IMR-90 (cell line): ENCODE data around the gene LRRN2. TPM values are rescaled to one million over a fixed set of nuclear protein-coding genes. Genes with fewer than 3 reads are reported as not detected.

Experiments
- ATAC-seq: fragments of 200-7000 bp; cut with Tn5 transposase; 2 replicates; pipeline ENCODE4 v1.9.1; 2020; ENCODE audit warnings: low read depth, mild to moderate bottlenecking, moderate library complexity
- BruUV-seq: library from RNA; stranded (reverse); fragments of 400-500 nt; replicated peaks from 2 replicates; lab custom pipeline; 2021; lab: Mats Ljungman, UMichigan
- CTCF ChIA-PET: fragments of 300-600 bp; formaldehyde crosslinking; extraction: SDS; loops from one replicate; lab custom pipeline; 2021; ENCODE audit warnings: antibody characterized with exemption; lab: Yijun Ruan, JAX
- POLR2A ChIA-PET: fragments of 300-600 bp; sonication (Branson Sonifier 250); formaldehyde crosslinking; loops from one replicate; lab custom pipeline; 2022; ENCODE audit warnings: antibody characterized with exemption; ENCODE audit not compliant: unreplicated experiment; lab: Charles Lee
- DNase-seq: peaks from one replicate; pipeline ENCODE4 v3.0.0; 2013
- H2AFZ ChIP-seq: replicated peaks from 2 replicates; pipeline ENCODE3; 2013; ENCODE audit warnings: low read length, mild to moderate bottlenecking; ENCODE audit not compliant: poor library complexity
- H2AK5ac ChIP-seq: 2 replicates; pipeline ENCODE4 v1.6.1; 2013; ENCODE audit warnings: low read depth, low read length, inconsistent platforms
- H2AK9ac ChIP-seq: replicated peaks from 2 replicates; pipeline ENCODE3; 2013; ENCODE audit warnings: mild to moderate bottlenecking, low read depth, low read length, moderate library complexity; ENCODE audit not compliant: poor library complexity
- H2BK120ac ChIP-seq: 2 replicates; pipeline ENCODE4 v1.6.1; 2013; ENCODE audit warnings: low read depth, low read length, inconsistent platforms
- H2BK15ac ChIP-seq: 3 replicates; pipeline ENCODE4 v1.6.1; 2013; ENCODE audit warnings: low read depth, low read length, inconsistent platforms
- H2BK20ac ChIP-seq: 2 replicates; pipeline ENCODE4 v1.6.1; 2013; ENCODE audit warnings: low read depth, mild to moderate bottlenecking, inconsistent platforms, low read length, moderate library complexity
- H2BK5ac ChIP-seq: 2 replicates; pipeline ENCODE4 v1.6.1; 2013; ENCODE audit warnings: mild to moderate bottlenecking, low read depth, low read length, inconsistent platforms; ENCODE audit not compliant: poor library complexity, severe bottlenecking
- H3K14ac ChIP-seq: replicated peaks from 2 replicates; pipeline ENCODE4 v1.6.1; 2013; ENCODE audit warnings: low read depth, low read length, inconsistent platforms
- H3K18ac ChIP-seq: 2 replicates; pipeline ENCODE4 v1.6.1; 2013; ENCODE audit warnings: low read depth, low read length, control low read depth
- H3K23ac ChIP-seq: 2 replicates; pipeline ENCODE4 v1.6.1; 2013; ENCODE audit warnings: low read depth, low read length, inconsistent platforms
- H3K27ac ChIP-seq: 2 replicates; pipeline ENCODE4 v1.5.1; 2013; ENCODE audit warnings: mild to moderate bottlenecking, control low read depth, low read length; ENCODE audit not compliant: insufficient read depth
- H3K27me3 ChIP-seq: 2 replicates; pipeline ENCODE4 v1.6.1; 2013; ENCODE audit warnings: low read length; ENCODE audit not compliant: control insufficient read depth, insufficient read depth
- H3K36me3 ChIP-seq: 2 replicates; pipeline ENCODE4 v1.6.1; 2013; ENCODE audit warnings: low read length, mixed read lengths; ENCODE audit not compliant: control insufficient read depth, insufficient read depth
- H3K4ac ChIP-seq: 2 replicates; pipeline ENCODE4 v1.6.1; 2013; ENCODE audit warnings: low read depth, low read length, inconsistent platforms
- H3K4me1 ChIP-seq: 2 replicates; pipeline ENCODE4 v1.6.1; 2013; ENCODE audit warnings: low read length, mixed read lengths; ENCODE audit not compliant: control insufficient read depth, insufficient read depth
- H3K4me2 ChIP-seq: 2 replicates; pipeline ENCODE4 v1.6.1; 2013; ENCODE audit warnings: low read depth, mild to moderate bottlenecking, control low read depth, low read length, moderate library complexity
- H3K4me3 ChIP-seq: 2 replicates; pipeline ENCODE4 v1.5.1; 2013; ENCODE audit warnings: low read depth, mild to moderate bottlenecking, control low read depth, low read length, moderate library complexity; ENCODE audit not compliant: insufficient read depth
- H3K56ac ChIP-seq: 2 replicates; pipeline ENCODE4 v1.6.1; 2013; ENCODE audit warnings: low read length, inconsistent platforms; ENCODE audit not compliant: insufficient read depth; ENCODE audit errors: extremely low read depth
- H3K79me1 ChIP-seq, 2 experiments: 2 replicates each; pipeline ENCODE4 v1.6.1; 2013; ENCODE audit warnings: low read length in 2 of 2, inconsistent platforms in 1 of 2, low read depth in 1 of 2
- H3K9ac ChIP-seq: 2 replicates; pipeline ENCODE4 v1.6.1; 2013; ENCODE audit warnings: low read depth, low read length, control low read depth
- H3K9me1 ChIP-seq: 2 replicates; pipeline ENCODE4 v1.6.1; 2013; ENCODE audit warnings: low read length, inconsistent platforms; ENCODE audit not compliant: insufficient read depth
- H3K9me3 ChIP-seq: 2 replicates; pipeline ENCODE4 v1.6.1; 2013; ENCODE audit warnings: low read length; ENCODE audit not compliant: control insufficient read depth, insufficient read depth
- H4K20me1 ChIP-seq: 2 replicates; pipeline ENCODE4 v1.6.1; 2013; ENCODE audit warnings: low read length, inconsistent platforms; ENCODE audit not compliant: insufficient read depth
- H4K5ac ChIP-seq: 2 replicates; pipeline ENCODE4 v1.6.1; 2013; ENCODE audit warnings: mild to moderate bottlenecking, low read depth, low read length, control low read depth
- H4K8ac ChIP-seq, 2 experiments: 2 replicates each; pipeline ENCODE4 v1.6.1; 2013; ENCODE audit warnings: low read depth in 2 of 2, low read length in 2 of 2, control low read depth in 1 of 2, inconsistent platforms in 1 of 2
- H4K91ac ChIP-seq: 2 replicates; pipeline ENCODE4 v1.6.1; 2013; ENCODE audit warnings: low read depth, low read length, inconsistent platforms; ENCODE audit not compliant: insufficient read depth
- BHLHE40 ChIP-seq: fragments of 150-350 bp; IDR thresholded peaks from 2 replicates; pipeline ENCODE4 v1.6.1; 2016; ENCODE audit warnings: mild to moderate bottlenecking, low read depth, low read length
- CHD1 ChIP-seq: IDR thresholded peaks from 2 replicates; pipeline ENCODE4 v1.6.1; 2012; ENCODE audit warnings: low read depth, low read length, improper control_type of control experiment
- FOS ChIP-seq: fragments of 150-350 bp; IDR thresholded peaks from 2 replicates; pipeline ENCODE4 v1.6.1; 2016; ENCODE audit warnings: low read depth, low read length
- MAFK ChIP-seq: IDR thresholded peaks from 2 replicates; pipeline ENCODE4 v1.6.1; 2012; ENCODE audit warnings: low read depth, low read length, improper control_type of control experiment
- POLR2A ChIP-seq: IDR thresholded peaks from 2 replicates; pipeline ENCODE4 v1.6.1; 2012; ENCODE audit warnings: mild to moderate bottlenecking, low read depth, low read length
- RCOR1 ChIP-seq: IDR thresholded peaks from 2 replicates; pipeline ENCODE4 v1.6.1; 2012; ENCODE audit warnings: mild to moderate bottlenecking, low read length, improper control_type of control experiment; ENCODE audit not compliant: insufficient replicate concordance
- RFX5 ChIP-seq: IDR thresholded peaks from 2 replicates; pipeline ENCODE4 v1.8.0; 2012; ENCODE audit warnings: low read depth, mild to moderate bottlenecking, low read length, moderate library complexity
- SMC3 ChIP-seq: fragments of 150-350 bp; IDR thresholded peaks from 2 replicates; pipeline ENCODE4 v1.6.1; 2016; ENCODE audit warnings: low read depth, mild to moderate bottlenecking, antibody characterized with exemption, low read length, moderate library complexity
- WGBS, 2 experiments: methylation state at CpG; one replicate each; pipeline versions ENCODE4 v1.1.5 to v1.1.7; 2013; ENCODE audit warnings: missing lambda C conversion rate in 2 of 2; ENCODE audit not compliant: insufficient read length in 1 of 2; ENCODE audit errors: extremely low coverage in 2 of 2; 5-methylcytosine and 5-hydroxymethylcytosine counted together
- dilution Hi-C: fragments of 300-500 bp; cut with HindIII; formaldehyde crosslinking; loops from one replicate; pipeline ENCODE4 v1.14.3; 2018; ENCODE audit warnings: low sequenced_read_pairs; ENCODE audit not compliant: unreplicated experiment
- in situ Hi-C: fragments of 300-500 bp; cut with MboI; formaldehyde crosslinking; loops from 3 replicates; pipeline ENCODE4 v1.14.3; 2019; ENCODE audit warnings: low sequenced_read_pairs, inconsistent platforms, mixed read lengths
- intact Hi-C: fragments of 100-400 bp; cut with micrococcal nuclease; formaldehyde crosslinking; loops from 2 replicates; pipeline ENCODE4 v1.10.0; 2022
- polyA plus RNA-seq, 3 experiments: library from polyadenylated mRNA; depleted of rRNA; stranded (reverse); fragments of >200 nt; gene quantifications; 2 replicates each; pipeline ENCODE4 v1.2.3, GENCODE V29; 2012; ENCODE audit warnings: low replicate concordance in 1 of 3
- total RNA-seq: library from RNA; depleted of rRNA; stranded (reverse); fragments of >200 nt; gene quantifications from 2 replicates; pipeline ENCODE4 v1.2.3, GENCODE V29; 2012
- TF ChIP-seq, protein P1 (sequence below): conservative IDR thresholded peaks from 2 replicates; pipeline ENCODE4 v1.5.1; 2012; ENCODE audit warnings: mild to moderate bottlenecking, low read depth, low read length, improper control_type of control experiment
- TF ChIP-seq, protein P2 (sequence below): fragments of 150-350 bp; IDR thresholded peaks from 2 replicates; pipeline ENCODE4 v1.6.1; 2017; ENCODE audit warnings: mild to moderate bottlenecking, antibody characterized with exemption, low read length, low read depth

The LRRN2 gene
- total and polyA plus RNA-seq, 2 of the 4 experiments (the other 2 are of a cell fraction), result not detected

DNA sequence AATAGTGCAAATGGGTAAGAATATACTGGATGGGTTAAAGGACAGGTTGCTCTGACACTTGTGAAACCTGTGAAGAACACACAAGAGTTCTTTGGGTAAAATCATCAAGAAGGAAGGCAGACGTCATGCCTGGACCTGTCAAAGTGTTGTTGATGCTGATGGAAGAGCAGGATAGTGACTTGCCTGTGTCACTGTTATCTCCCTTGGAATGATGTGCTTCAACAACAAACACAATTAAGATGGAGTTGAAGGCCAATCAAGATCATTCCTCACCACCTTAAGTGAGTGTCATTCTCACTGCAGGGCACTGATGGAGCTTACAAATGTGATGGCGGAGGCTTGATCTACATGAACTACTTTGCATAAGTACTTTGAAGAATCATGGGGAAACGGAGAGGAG lies 73.2 kb downstream of the LRRN2 start:
- no peak overlapping the region for H4K8ac ChIP-seq
- DNase-seq, result no peak
- H3K79me1 ChIP-seq, result no peaks in the 10 kb centered on the region
- H4K5ac ChIP-seq, result no peak overlapping the region
- H4K20me1 ChIP-seq, result no peaks in the 10 kb centered on the region
- H3K9ac ChIP-seq, result no peak overlapping the region
- no peak overlapping the region for H4K91ac ChIP-seq
- no peaks in the 10 kb centered on the region for H3K4me1 ChIP-seq
- no peak overlapping the region for H3K4me3 ChIP-seq
- BruUV-seq, result no TSS peak
- H2AK5ac ChIP-seq, result no peak overlapping the region
- H3K4ac ChIP-seq, result no peak overlapping the region
- dilution Hi-C loops, result no loop called here
- in situ Hi-C loops, result no loop called here
- H2AK9ac ChIP-seq, result no peak overlapping the region
- no peak overlapping the region for H2BK120ac ChIP-seq
- no peak for ATAC-seq
- no peak overlapping the region for H3K4me2 ChIP-seq
- TF ChIP-seq CHD1 (no peak), RFX5 (no peak), POLR2A (no peak), FOS (no peak), RCOR1 (no peak), SMC3 (no peak), MAFK (no peak), BHLHE40 (no peak)
- TF ChIP-seq, protein P1, sequence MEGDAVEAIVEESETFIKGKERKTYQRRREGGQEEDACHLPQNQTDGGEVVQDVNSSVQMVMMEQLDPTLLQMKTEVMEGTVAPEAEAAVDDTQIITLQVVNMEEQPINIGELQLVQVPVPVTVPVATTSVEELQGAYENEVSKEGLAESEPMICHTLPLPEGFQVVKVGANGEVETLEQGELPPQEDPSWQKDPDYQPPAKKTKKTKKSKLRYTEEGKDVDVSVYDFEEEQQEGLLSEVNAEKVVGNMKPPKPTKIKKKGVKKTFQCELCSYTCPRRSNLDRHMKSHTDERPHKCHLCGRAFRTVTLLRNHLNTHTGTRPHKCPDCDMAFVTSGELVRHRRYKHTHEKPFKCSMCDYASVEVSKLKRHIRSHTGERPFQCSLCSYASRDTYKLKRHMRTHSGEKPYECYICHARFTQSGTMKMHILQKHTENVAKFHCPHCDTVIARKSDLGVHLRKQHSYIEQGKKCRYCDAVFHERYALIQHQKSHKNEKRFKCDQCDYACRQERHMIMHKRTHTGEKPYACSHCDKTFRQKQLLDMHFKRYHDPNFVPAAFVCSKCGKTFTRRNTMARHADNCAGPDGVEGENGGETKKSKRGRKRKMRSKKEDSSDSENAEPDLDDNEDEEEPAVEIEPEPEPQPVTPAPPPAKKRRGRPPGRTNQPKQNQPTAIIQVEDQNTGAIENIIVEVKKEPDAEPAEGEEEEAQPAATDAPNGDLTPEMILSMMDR, result no peak
- TF ChIP-seq, protein P2, sequence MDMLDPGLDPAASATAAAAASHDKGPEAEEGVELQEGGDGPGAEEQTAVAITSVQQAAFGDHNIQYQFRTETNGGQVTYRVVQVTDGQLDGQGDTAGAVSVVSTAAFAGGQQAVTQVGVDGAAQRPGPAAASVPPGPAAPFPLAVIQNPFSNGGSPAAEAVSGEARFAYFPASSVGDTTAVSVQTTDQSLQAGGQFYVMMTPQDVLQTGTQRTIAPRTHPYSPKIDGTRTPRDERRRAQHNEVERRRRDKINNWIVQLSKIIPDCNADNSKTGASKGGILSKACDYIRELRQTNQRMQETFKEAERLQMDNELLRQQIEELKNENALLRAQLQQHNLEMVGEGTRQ, result no peak
- H3K27ac ChIP-seq, result no peak overlapping the region
- no peaks in the 10 kb centered on the region for H3K9me3 ChIP-seq
- H2BK5ac ChIP-seq, result no peak overlapping the region
- no peak overlapping the region for H2BK15ac ChIP-seq
- H2AFZ ChIP-seq, result no peak overlapping the region
- H3K18ac ChIP-seq, result no peak overlapping the region
- H3K36me3 ChIP-seq, result no peaks in the 10 kb centered on the region
- no peak overlapping the region for H3K23ac ChIP-seq
- no peak overlapping the region for H3K14ac ChIP-seq
- H3K27me3 ChIP-seq, result peaks cover 59% of the 10 kb centered on the region
- H3K9me1 ChIP-seq, result no peaks in the 10 kb centered on the region
- ChIA-PET CTCF (no interaction called here), POLR2A (no interaction called here)
- intact Hi-C loops, result no loop called here
- H2BK20ac ChIP-seq, result no peak overlapping the region
- WGBS, 2 experiments, result 40% methylated on average over 1 of the region's 3 CpGs; no CpG with 5 or more reads in 1 of the 2 experiments
- H3K56ac ChIP-seq, result no peak overlapping the region
